Stimulated activated CD4-positive, alpha-beta T cell treated with anti-CD3 and anti-CD28 coated beads, Interleukin-4, amount 100 ng/mL, for 24 hours (primary cell): Measurements from ENCODE around the gene TBX20.

ENCODE experiments used
- DNase-seq: peaks from one replicate; pipeline ENCODE4 v3.0.0-alpha.2; 2020

The TBX20 gene

GRCh38 chr7:35253710-35254495 is at the start of gene TBX20:
Gene TBX20 (minus strand): TSS chr7:35254100. CDS start chr7:35253620, 480 bp downstream.
- no peak for DNase-seq

- DNase-seq, result no peak
These were observed 35.5 kb upstream of the TBX20 start for GRCh38 chr7:35289376-35289775.

- DNase-seq, result no peak
These were observed 33.1 kb upstream of the TBX20 start for GRCh38 chr7:35286986-35287385.

- DNase-seq, result no peak
These were observed 32.5 kb upstream of the TBX20 start for GRCh38 chr7:35286422-35286821.

DNA sequence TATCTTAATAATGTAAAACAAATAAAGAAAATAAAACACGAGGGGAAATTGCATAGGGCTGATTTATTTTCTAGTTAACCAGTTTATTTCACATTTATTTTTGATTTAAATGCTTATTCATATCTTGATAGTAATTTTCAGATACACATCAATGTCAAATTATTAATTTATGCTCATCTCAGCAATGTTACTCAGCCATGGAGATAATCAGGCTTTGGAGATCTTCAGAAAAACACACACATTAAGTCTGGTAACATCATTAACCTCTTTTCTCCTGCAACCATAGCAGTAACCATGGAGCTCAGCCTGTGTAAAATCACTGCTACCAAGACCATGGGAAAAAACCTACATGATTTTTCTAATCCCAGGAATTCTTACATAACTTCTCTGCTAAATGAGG is 31.9 kb upstream of the TBX20 start:
- DNase-seq, result no peak

DNA sequence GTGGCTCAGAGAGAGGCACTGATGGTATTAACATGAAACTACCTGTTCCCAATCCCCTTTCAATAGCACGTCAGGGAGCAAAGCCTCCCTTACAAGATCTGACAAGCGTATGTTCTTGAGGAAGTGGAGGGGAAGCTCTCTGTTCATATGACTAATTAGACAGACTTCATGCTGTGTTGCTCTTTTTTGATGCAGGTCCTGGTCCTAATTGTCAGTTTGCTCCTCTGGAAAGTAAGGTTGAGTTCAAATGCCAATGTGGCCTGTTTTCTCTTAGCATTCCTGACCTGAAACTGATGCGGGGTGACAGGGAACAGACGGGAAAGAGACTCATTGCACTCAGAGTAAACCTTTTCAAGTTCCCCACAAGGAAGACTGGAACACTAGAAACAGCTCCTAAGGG is 27.0 kb upstream of the TBX20 start:
- DNase-seq, result no peak

GRCh38 chr7:35277359-35277758 is 23.5 kb upstream of the TBX20 start:
- no peak for DNase-seq

DNA sequence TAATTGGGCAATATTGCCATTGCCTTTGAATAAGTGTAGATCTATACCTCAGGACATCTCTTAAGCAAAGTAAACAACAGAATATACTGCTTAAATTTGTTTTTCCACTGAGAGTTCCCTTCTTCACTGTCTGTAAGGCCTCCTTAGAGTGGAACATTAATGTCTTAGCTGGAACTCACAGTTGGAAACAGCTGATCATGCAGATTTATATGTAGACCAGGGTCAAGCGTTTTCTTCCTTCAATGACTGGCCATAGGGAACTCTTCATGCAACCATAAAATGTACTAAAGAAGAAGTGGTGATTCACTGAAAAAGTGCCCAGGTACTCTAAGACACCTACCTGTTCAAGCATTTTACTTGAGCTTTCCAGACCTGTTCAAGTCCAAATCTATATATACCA is 18.3 kb upstream of the TBX20 start:
- no peak for DNase-seq

DNA sequence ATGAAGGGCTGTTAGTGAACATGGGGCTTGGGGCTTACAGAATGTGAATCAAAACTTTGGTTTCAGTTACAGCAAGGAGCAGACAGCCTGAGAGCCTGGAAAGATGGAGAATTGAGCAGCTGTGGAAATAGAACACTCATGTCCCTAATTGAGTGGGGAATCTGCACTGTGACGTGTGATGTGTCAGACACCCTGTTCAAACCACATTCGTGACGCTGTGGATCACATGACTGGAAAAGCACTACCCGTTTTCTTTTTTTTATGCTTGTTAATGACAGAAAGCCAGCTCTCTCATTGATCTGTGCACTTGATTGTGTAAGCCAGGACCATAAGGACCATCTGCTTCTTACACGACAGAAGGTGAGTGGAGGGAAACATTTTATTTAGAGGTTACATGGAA is 15.1 kb upstream of the TBX20 start:
- no peak for DNase-seq

DNA sequence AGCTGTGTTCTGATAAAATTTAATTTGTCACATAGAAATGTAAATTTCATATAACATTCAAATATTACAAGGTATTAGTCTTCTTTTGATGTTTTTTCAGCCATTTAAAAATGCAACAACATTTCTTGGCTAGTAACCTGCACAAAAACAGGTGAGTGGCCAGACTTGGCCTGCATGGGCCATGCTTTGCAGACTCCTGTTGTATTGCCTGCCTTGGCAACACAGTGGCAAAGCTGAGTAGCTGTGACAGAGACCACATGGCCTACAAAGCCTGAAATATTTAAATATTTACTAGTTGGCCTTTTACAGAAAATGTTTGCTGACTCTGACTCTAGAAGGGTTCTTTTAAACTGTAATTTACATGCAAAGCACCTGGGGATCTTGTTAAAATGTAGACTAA is 13.5 kb upstream of the TBX20 start:
- DNase-seq, result no peak

DNA sequence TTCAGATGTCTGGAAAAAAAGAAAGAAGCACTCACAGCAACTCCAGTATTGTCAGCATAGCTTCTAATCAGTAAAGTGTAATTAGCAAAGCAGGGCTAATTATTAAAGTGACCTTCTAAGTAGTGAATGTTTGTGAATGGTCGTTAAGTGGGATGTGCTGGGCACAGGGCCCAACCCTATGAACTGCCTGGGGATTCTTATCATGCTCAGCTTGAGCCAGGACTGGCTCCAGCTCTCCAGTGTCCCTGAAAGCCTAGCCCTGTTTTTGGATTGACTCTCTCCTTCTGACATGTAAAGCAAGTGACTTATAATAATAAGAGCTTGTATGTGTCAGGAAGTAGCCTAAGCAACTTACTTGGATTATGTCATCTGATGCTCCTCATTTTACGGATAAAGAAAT is 9.5 kb upstream of the TBX20 start:
- no peak for DNase-seq

- no peak for DNase-seq
These were observed 7.8 kb upstream of the TBX20 start for GRCh38 chr7:35261476-35262285.

DNA sequence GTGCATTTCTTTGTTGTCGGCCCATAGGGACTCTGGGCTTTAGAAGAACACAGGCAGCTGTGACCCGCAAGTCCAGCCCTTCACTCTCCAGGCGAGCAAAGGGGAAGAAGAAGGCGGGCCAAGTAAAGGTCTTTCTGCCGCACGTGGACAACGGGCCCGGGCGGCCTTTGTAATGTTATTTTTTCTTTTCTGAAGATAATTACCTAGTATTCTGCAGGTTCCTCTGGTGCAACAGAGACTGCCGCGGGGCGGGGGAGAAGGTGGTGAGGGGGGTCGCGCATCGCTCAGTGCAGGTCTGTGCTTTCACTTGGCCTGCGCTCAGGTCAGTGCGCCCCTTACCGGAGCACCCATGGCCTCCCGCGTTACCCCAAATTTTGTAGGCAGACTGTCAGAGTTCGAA is 7.1 kb upstream of the TBX20 start:
- DNase-seq, result no peak

DNA sequence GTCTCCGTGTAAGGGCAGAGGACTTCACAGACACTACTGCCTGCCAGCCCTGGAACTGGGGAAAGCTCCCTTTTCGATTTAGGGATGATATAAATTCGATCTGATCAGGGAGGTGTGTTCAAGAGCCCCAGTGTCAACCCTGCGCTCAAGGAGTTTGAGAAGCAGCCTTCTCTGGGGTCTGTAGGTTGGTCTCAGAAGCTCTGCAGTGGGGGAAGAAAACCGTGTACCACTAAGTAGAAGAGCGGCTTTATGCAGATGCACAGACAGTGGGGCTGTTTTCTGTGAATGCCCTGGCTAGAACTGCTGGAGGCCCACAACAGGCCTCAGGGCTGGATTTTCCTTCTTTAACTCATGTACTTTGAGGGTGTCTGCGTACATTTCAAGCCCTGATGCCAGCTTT is 6.3 kb upstream of the TBX20 start:
- DNase-seq, result no peak

DNA sequence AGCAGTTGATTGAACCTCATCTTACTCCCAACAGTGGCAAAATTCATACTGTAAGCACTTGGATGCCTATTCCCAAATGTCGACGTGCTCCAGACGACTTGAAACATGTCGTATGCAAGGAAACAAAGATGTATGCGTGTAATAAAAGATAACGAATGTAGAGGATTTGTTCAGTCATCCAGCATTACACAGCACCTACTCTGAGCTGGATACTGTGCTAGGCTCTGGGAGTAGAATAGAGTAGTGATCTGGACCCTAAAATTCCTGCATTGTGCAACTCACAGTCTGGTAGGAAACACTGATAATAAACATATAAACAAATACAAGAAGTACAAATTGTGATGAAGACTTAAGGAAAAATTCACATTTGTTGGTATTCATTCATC is 5.6 kb upstream of the TBX20 start:
- no peak for DNase-seq

DNA sequence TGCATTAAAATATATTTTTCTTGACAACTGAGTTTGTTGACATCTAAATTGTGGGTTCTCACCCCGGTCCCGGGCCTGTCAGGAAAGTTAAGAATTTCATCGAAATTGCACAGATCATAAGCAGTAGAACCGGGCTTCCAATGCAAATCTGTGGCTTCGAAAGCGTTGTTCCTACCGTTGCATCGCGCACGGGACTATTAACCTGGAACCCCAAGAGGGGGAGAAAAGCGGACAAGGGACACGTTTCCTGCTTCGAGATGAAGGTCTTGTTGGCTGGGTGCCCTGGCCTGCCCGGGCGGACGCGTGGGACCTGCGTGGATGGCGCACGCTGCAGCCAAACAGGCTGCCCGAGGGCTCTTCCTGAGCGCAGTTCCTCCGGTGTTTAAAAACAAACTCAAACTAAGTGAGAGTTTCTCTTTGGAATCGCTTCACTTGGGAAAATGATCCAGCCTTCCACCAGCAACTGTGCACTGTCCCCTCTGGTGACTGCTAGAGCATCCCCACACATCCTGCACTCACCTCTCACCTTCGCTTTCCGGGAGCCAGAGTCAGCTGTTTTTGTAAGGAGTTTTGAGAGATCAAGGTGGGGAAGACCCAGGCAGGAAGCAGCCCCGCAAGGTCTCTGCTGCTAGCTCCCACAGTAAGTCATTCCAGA is 5.1 kb upstream of the TBX20 start:
- DNase-seq, result no peak

DNA sequence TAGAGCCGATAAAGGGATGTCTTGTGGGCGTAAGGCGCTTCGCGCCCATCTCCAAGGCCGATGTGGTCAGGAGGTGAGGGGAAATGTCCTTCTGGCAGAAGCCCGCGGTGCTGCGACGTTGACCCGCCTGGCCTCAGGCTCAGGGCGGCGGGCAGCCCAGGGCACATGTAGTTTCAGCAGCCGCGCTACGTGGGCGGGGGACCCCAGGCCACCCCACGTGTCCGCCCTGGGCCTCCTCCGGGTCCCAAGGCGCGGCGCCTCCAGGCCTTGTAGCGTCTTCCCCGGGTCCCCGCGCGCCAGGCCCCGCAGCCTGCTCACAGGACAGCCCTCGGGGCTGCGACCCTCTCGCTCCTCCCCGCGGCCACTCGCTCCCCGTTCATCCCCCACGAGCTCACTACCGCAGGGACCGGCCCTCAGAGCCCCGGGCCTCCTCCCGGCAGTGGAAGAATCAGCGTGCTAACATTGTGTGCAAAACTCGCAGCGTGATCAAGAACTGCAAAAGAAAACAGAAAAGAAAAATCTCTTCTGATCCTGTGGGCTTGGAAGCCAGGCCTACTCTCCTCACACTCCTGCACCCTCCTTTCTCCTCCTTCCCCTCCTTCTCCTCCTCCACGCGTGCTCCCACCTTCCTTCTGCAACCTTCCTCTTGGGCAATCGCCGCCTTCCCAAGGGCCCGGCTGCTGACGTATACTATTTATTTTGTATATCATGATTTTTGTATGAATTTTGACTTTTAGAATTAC is 4.4 kb upstream of the TBX20 start:
- no peak for DNase-seq

- DNase-seq, result no peak
These were observed 3.6 kb upstream of the TBX20 start for GRCh38 chr7:35257251-35258124.

- DNase-seq, result no peak
These were observed 2.6 kb upstream of the TBX20 start for GRCh38 chr7:35256256-35257175.

GRCh38 chr7:35255443-35256255 is 1.7 kb upstream of the TBX20 start:
- DNase-seq, result no peak
